ENCODE data around the gene LAP3. TPM values are rescaled to one million over a fixed set of nuclear protein-coding genes. Genes with fewer than 3 reads are reported as not detected.
"Not testable (repeated sequence)": the region's sequence is repeated elsewhere in the genome, so short reads cannot be mapped to it uniquely, and the experiment has no call there.

Gene LAP3
- 100 to 1,000 TPM in 2 of 4 donors, 10 to 100 TPM in 2; 84.6 to 231 (median 148) TPM for total RNA-seq

GRCh38 chr4:17576932-17577664 is at the start of gene LAP3:
Gene LAP3 (plus strand): TSS chr4:17577198. CDS start chr4:17577466, 268 bp downstream.
- peak; percentile 99 for ATAC-seq (ENCODE audit: low FRiP score)
- DNase-seq (ENCODE audit: low spot score), result peak; percentile 98

GRCh38 chr4:17528551-17529165 is 48.3 kb upstream of the LAP3 start:
- no peak for TF ChIP-seq CTCF (IDR thresholded peaks at IDR 0.05)
- DNase-seq (ENCODE audit: low spot score), result no peak
- ATAC-seq (ENCODE audit: low FRiP score), result no peak

More at GRCh38 chr4:17576932-17577664, at the start of gene LAP3:
- no peak for TF ChIP-seq CTCF (IDR thresholded peaks at IDR 0.05)

- DNase-seq (ENCODE audit: low spot score) (no peak), ATAC-seq (ENCODE audit: low FRiP score) (no peak)
- no peak for TF ChIP-seq CTCF (IDR thresholded peaks at IDR 0.05)
These were observed 45.3 kb upstream of the LAP3 start for GRCh38 chr4:17531538-17532285.

- DNase-seq (ENCODE audit: low spot score) (no peak), ATAC-seq (ENCODE audit: low FRiP score) (no peak)
- no peak for TF ChIP-seq CTCF (IDR thresholded peaks at IDR 0.05)
These were observed 42.3 kb upstream of the LAP3 start for GRCh38 chr4:17534705-17535104.

GRCh38 chr4:17535242-17535641 is 41.8 kb upstream of the LAP3 start:
- DNase-seq (ENCODE audit: low spot score) (no peak), ATAC-seq (ENCODE audit: low FRiP score) (no peak)
- TF ChIP-seq CTCF (IDR thresholded peaks at IDR 0.05), result no peak

GRCh38 chr4:17535906-17536305 is 41.1 kb upstream of the LAP3 start:
- ATAC-seq (ENCODE audit: low FRiP score) (no peak), DNase-seq (ENCODE audit: low spot score) (no peak)
- no peak for TF ChIP-seq CTCF (IDR thresholded peaks at IDR 0.05)

GRCh38 chr4:17537060-17537459 is 39.9 kb upstream of the LAP3 start:
- not testable (repeated sequence) for DNase-seq (ENCODE audit: low spot score); ATAC-seq (ENCODE audit: low FRiP score)
